Activated T-cell treated with anti-CD3 and anti-CD28 coated beads, Interleukin-2, amount 50 U/mL, for 24 hours (primary cell): Measurements from ENCODE around the gene ADD3.

Source experiments
- DNase-seq: peaks from one replicate; pipeline ENCODE4 v3.0.0-alpha.2; 2020
- H3K27ac Mint-ChIP-seq: 2 replicates; pipeline ENCODE4 v1.8.0; 2020; ENCODE audit warnings: mild to moderate bottlenecking, mixed read lengths
- H3K27me3 Mint-ChIP-seq: 2 replicates; pipeline ENCODE4 v1.8.0; 2020; ENCODE audit warnings: mixed read lengths
- H3K36me3 Mint-ChIP-seq: 2 replicates; pipeline ENCODE4 v1.8.0; 2020; ENCODE audit warnings: low read depth, mixed read lengths
- H3K4me1 Mint-ChIP-seq: 2 replicates; pipeline ENCODE4 v1.8.0; 2020; ENCODE audit warnings: low read depth, mixed read lengths
- H3K4me3 Mint-ChIP-seq: 2 replicates; pipeline ENCODE4 v1.8.0; 2020; ENCODE audit warnings: mild to moderate bottlenecking, moderate library complexity, mixed read lengths
- H3K9me3 Mint-ChIP-seq: 2 replicates; pipeline ENCODE4 v1.8.0; 2020; ENCODE audit warnings: mixed read lengths

ADD3 gene

DNA sequence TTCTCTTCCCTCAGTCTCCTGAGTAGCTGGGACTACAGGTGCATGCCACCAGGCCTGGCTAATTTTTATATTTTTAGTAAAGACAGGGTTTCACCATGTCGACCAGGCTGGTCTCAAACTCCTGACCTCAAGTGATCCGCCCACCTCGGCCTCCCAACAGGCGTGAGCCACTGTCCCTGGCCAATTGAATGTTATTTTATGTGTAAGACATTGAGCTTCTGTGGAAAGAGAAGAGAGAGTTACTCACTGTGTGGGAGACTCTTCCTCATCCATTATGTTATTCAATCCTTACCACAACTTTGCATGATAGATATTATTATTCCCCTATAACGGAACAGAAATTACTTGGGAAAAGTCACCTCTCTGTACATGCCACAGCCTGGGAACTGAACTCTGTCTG is 167.0 kb downstream of the ADD3 start:
- H3K27me3 Mint-ChIP-seq: peaks cover 69% of the 10 kb centered on the region
- peaks cover 11% of the 10 kb centered on the region for H3K4me1 Mint-ChIP-seq
- no peak overlapping the region for H3K4me3 Mint-ChIP-seq
- no peaks in the 10 kb centered on the region for H3K9me3 Mint-ChIP-seq
- no peak overlapping the region for H3K27ac Mint-ChIP-seq
- DNase-seq: no peak
- H3K36me3 Mint-ChIP-seq: no peaks in the 10 kb centered on the region

DNA sequence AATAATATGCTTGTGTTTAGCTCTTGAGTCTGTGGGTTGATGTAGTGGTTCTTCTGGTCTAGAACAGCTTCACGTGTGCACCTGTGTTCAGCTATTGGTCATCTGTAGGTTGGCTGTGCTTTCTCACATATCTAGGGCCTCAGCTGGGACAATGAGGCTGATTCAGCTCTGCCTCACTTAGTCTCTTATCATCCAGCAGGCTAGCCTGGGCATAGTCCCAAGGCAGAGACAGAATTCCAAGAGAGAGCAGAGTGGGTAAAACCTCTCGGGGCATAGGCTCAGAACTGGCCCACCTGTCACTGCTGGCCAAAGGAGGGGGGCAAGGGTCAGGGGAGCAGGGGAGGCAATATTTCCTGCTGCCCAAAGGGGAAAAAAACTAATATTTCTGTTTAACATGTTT is 167.6 kb downstream of the ADD3 start:
- no peaks in the 10 kb centered on the region for H3K36me3 Mint-ChIP-seq
- no peak overlapping the region for H3K4me3 Mint-ChIP-seq
- peaks cover 65% of the 10 kb centered on the region for H3K27me3 Mint-ChIP-seq
- no peaks in the 10 kb centered on the region for H3K9me3 Mint-ChIP-seq
- peaks cover 9% of the 10 kb centered on the region for H3K4me1 Mint-ChIP-seq
- H3K27ac Mint-ChIP-seq: no peak overlapping the region
- DNase-seq: no peak

DNA sequence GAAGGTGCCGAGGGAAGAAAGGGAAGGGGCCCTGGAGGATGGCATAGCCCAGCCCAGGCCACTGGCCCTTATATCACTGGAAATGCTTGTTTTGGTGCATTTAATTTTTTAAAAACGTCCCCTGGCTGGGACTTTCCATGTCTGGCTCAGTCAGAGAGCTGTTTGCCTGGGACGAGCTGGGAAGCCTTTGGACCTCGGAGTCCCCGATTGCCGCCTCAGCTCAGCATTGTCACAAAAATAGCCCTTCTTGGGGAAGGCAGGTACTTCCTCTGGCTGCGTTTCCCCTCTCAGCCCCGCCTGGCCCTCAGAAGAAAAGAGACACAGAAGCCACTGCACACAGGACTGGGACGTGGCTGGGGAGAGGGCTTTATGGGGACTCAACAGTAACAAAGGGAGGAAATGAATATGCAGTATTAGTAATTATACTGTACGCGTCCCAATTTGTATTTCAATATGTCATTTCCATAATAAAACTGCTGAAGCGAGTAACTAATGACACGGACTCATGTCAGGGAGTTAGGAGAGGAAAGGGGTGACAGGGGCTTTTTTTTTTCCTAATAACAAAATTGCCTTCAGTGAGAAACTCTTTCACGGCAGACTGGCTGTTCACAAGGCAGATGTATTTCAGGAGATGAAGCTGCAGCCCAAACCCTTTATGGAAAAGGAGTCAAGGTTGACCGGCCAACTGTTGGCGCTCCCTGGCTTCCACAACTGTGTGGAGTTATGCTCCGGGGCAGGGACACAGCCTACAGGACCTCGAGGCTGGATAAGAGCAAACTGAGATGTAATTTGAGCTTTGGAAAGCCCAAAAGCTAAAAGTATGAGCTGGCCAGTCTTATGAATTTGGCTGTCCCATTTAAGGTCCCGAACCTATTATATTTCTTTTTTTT is 168.6 kb downstream of the ADD3 start:
- peaks cover 55% of the 10 kb centered on the region for H3K27me3 Mint-ChIP-seq
- DNase-seq: no peak

DNA sequence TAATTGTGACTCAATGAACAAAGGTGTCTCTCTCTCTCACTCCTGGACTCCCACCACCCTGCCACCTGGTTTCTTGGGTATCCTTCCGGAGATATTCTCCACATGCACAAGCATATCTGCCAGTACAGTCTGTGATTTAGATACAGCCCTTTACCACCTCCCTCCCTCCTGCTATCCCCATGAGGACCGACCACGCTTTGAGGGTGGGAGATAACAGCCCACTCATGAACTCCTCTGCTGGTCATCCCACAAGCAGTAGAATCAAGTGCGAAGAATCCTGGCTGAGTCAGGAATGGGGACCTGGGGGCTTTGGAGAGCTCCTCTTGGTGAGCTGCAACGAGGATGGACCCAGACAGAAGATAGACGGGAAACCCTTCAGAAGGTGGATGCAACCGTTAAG is 171.4 kb downstream of the ADD3 start:
- no peak overlapping the region for H3K27ac Mint-ChIP-seq
- H3K27me3 Mint-ChIP-seq: peaks cover 40% of the 10 kb centered on the region
- H3K4me3 Mint-ChIP-seq: no peak overlapping the region
- peaks cover 3% of the 10 kb centered on the region for H3K4me1 Mint-ChIP-seq
- H3K36me3 Mint-ChIP-seq: no peaks in the 10 kb centered on the region
- DNase-seq: no peak
- H3K9me3 Mint-ChIP-seq: no peaks in the 10 kb centered on the region

More for the DNA sequence above, 168.6 kb downstream of the ADD3 start:
- H3K27ac Mint-ChIP-seq: no peak overlapping the region
- no peaks in the 10 kb centered on the region for H3K9me3 Mint-ChIP-seq
- peaks cover 3% of the 10 kb centered on the region for H3K4me1 Mint-ChIP-seq
- H3K36me3 Mint-ChIP-seq: no peaks in the 10 kb centered on the region
- no peak overlapping the region for H3K4me3 Mint-ChIP-seq

DNA sequence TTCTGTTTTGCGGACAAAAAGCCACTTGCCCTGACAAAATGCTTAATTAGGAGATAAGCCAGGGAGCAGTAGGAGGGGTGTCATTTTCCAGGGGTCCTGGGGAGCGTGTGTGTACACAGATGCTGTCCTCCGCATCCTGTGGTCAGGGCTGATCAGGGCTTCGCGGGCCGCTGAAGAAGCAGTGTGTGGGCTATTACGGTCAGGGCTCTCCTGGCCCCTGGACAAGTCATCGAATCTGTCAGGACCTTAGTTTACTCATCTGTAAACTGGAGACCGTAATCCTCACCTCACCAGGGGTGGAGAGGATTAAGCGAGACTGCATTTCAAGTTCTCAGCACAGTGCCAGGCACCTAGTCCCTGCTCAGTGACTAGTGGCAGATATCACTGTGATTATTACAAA is 173.7 kb downstream of the ADD3 start:
- Mint-ChIP-seq H3K4me3 (no peak overlapping the region), H3K4me1 (peaks cover under 1% of the 10 kb centered on the region), H3K36me3 (no peaks in the 10 kb centered on the region), H3K9me3 (no peaks in the 10 kb centered on the region), H3K27ac (no peak overlapping the region), H3K27me3 (peaks cover 24% of the 10 kb centered on the region)
- no peak for DNase-seq

DNA sequence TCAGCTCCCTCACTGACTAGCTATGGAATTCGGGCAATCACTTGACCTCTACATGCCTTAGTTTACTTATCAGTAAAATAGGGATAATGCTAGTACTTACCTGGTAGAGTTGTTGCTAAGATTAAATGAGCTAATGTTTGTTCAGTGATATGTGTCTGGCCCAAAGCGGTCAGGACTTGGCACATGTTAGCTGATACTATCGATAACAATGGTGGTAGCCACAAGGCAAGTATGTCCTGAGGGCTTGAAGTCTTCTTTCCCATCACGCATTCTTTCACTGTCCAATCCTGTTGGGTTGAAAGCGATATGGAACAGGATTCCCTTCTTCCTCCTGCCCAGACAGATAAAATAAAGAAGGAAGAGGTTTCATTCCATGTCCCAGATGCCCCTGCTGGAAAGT is 174.1 kb downstream of the ADD3 start:
- Mint-ChIP-seq H3K9me3 (no peaks in the 10 kb centered on the region), H3K4me3 (no peak overlapping the region)

DNA sequence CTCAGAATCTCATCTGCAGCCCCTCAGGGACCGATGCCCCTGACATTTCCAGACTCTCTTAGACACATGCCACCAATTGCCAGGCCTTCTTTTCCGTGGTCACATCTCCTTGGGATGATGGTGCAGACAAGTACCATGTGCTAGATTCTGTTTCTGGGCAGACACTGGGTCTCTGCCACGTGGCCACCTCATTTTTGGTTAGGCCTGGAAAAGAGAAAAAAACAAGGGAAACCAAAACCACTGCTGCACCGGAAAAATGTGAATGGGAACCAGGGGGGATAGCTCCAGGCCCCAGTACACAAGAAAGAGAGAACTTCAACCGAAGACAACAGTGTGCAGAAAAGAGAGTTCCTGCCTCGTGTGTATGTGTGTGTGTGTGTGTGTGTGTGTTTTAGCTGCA is 176.6 kb downstream of the ADD3 start:
- H3K9me3 Mint-ChIP-seq: no peaks in the 10 kb centered on the region
- no peaks in the 10 kb centered on the region for H3K36me3 Mint-ChIP-seq
- DNase-seq: no peak
- no peaks in the 10 kb centered on the region for H3K4me1 Mint-ChIP-seq
- no peak overlapping the region for H3K4me3 Mint-ChIP-seq
- peaks cover 5% of the 10 kb centered on the region for H3K27me3 Mint-ChIP-seq
- H3K27ac Mint-ChIP-seq: no peak overlapping the region

More for the DNA sequence above, 174.1 kb downstream of the ADD3 start:
- Mint-ChIP-seq H3K27me3 (peaks cover 21% of the 10 kb centered on the region), H3K4me1 (no peaks in the 10 kb centered on the region), H3K36me3 (no peaks in the 10 kb centered on the region), H3K27ac (no peak overlapping the region)
- DNase-seq: no peak
